ENCODE measurements around the gene KCTD16.

KCTD16 gene

DNA sequence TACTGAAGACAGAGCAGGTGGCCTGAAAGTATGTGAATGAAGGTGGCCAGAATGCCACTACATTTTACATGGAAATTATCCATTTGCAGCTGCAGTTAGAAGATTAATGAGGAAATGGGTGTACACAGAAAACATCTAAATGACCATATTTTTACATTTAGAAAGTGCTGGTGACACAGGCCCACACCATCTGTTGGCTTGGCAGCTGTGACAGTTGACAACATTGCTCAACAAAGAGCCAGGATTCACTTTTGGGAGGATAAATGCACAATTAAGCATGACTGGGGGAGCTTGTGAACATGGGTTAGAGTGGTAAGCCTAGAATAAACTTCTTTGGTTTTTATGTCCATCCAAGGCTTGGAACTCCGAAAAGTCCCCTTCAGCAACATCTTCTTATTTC is 360.5 kb downstream of the KCTD16 start:
- DNase-seq (ENCODE audit: low read depth): no peak

All from T follicular helper cell (primary cell).